NCI-H146 treated with DMSO at 0.1 percent for 48 hours (cell line): ENCODE data around the gene AFG1L.
"Not testable (repeated sequence)": the region's sequence is repeated elsewhere in the genome, so short reads cannot be mapped to it uniquely, and the experiment has no call there.

Source experiments
- DNase-seq: peaks from one replicate; lab custom pipeline; 2025; ENCODE audit not compliant: unreplicated experiment; lab: John Stamatoyannopoulos, UW

Gene AFG1L

GRCh38 chr6:108407904-108408827, 113.3 kb downstream of the AFG1L start:
- DNase-seq, result no peak

DNA sequence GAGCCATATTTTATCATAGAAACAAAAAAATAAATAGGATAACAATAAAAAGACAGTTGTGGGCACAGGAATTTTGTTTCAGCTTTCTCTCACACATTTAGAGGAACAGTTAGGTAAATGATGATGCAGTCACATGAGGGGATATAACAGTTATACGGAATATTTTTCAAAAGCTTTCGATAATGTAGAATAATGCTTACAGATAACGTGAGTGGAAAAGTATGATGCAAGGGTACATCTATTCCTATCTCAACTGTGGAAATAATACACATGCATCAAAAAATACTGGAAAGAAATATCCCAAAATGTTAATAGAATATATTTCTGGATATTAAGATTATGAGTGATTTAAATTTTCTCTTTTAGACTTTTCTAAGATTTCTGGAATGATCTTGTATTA, 114.0 kb downstream of the AFG1L start:
- no peak for DNase-seq

GRCh38 chr6:108416047-108416833, 121.4 kb downstream of the AFG1L start:
- not testable (repeated sequence) for DNase-seq

- DNase-seq, result no peak
Measured at GRCh38 chr6:108417027-108417426, 122.2 kb downstream of the AFG1L start.

DNA sequence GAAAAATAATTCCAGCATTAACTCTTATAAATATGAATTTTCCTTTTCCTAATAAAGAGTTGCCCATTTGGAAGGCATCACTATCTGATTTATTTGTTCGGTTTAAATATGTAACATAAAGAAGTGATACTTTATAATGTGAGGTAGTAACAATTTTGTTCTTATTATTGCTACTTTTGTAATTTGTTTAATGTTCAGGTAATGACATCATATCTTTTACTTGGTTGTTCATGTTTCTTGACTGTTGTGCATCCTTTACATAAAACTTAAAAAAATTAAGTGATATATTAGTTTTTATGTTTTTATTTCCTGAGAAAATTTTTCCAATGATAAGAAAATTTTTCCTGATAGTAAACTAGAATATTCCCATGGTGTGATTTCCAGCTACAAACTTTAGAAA, 124.6 kb downstream of the AFG1L start:
- DNase-seq, result no peak

DNA sequence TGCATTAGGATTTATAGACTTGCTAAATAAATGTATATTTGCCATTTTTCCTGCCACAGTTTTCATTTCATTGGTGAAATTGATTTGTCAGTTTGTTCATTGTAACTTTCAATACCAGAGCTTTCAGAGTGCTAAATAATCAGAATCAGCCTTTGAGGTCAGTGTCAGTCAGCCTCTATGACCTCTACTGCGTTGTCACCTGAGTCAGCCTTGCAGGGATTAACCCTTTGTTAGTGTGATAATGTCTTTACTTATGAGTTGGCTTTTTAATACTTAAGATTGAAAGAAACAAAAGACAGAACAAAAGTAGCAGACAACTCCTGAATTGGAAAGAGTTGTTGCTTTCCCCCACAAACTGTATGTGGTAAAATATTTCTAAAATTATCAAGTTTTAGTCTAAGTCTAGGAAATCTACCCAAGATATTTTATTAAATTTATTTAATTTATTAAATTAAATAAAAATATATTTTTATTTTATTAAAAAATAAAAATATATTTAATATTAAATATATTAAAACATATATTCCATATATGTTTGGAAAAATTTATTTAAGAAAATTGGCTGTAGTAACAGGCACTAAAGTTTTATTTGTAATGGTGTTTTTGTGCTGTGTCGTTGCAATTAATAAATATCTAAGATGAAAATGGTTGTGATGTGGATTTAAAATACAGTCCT, 125.2 kb downstream of the AFG1L start:
- DNase-seq, result no peak

- DNase-seq, result no peak
Measured at GRCh38 chr6:108421366-108421765, 126.5 kb downstream of the AFG1L start.

- no peak for DNase-seq
Measured at GRCh38 chr6:108423982-108424705, 129.3 kb downstream of the AFG1L start.

DNA sequence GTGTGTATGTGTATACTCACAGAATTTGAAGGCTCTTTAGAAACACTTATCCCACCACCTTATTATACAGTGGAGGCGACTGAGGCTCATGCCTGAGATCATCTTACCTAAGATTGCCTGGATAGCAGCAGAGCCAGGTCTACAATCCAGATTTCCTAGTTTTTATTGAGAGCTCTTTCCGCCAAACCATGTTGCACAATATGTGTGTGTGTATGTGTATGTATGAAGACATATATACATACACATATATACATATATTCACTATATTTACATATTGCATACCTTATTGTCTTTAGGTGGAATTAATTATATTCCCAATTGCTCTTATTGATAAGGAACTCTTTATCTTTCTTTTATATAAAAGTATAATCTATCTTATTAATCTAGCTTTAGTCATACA, 130.6 kb downstream of the AFG1L start:
- no peak for DNase-seq

DNA sequence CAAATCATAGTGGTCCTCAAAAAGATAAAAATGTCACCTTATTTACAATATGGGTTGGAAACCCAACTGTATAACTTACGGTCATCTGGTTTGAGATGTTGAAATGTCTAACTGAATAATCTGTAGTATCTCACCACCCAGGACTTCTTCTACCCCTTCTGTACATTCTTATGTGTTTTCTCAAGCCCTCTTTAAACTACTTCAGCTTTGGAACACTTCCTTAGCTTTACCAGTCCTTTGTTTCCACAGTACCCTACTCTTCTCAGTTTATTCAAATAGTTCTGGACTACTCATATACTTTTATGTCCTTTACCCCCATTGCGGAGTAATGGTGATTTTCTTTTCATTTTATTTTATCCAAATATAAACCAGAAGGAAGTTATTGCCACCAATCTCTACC, 137.3 kb downstream of the AFG1L start:
- no peak for DNase-seq

GRCh38 chr6:108432792-108433191, 137.9 kb downstream of the AFG1L start:
- DNase-seq, result no peak

DNA sequence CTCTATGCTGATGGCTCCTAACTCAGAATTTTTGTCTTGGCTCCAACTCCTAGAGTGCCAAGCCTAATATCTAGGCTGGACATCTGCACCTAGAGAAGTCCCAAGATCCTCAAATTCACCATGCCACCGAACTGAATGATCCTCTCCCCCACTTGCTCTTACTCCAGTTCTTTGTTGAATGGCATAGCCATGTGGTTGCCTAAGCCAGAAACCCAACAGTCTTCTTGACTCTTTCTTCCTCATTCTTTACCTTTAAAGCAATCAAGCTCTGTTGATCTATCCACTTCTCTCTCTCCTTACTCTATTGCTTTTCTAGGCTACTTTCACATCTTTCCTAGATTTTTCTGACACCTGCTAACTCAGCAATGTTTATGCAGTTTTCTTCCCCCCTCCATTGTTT, 139.4 kb downstream of the AFG1L start:
- no peak for DNase-seq

DNA sequence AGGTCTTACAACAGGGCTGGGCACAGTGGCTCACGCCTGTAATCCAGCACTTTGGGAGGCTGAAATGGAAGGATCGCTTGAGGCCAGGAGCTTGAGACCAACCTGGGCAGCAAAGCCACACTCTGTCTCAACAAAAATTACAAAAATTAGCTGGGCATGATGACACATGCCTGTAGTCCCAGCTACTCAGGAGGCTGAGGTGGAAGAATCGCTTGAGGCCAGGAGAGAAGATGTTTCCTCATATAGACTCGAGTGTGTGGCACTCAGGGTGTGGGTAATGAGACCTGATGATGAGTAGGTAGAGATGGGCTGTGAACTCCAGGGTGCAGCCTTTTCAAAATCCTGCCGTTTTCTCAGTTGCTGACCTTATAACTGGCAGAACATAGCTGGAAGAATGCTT, 140.5 kb downstream of the AFG1L start:
- no peak for DNase-seq

- no peak for DNase-seq
Measured at GRCh38 chr6:108436771-108437170, 141.9 kb downstream of the AFG1L start.

DNA sequence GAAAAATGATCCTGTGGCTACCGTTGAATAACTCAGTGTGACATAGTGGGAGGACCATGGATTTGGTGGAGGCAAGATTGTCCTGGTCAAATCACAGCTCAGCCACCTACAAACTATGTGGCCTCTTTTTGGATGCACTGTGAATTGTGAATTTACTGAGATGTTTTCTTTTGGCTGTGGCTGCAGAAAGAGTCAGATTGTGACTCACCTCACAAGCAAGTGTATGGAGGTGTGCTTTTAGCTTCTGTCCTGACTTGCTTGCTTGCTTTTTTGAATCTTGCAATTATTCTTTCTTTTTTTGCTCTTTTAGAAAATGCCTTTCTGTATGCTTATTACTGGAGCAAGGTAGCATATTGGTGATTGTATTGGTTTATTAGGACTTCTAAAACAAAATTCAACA, 143.0 kb downstream of the AFG1L start:
- no peak for DNase-seq

DNA sequence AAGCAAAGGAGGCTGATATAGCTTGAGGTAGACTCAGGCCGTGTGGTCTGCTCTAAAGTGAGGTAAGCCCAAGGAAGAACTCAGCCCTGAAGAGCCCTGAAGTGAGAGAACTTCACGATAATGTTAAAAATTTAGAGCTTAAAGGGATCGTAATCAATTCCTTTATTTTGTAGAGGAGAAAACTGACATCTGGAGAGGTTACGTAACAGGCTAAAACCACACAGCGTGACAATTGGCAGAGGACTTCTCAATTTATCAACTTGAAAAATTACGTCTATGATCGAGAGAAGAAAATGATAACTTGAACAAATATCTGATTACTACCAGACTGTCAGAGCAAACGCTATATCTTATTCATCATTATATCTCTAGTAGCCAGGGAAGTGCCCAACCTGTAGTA, 144.1 kb downstream of the AFG1L start:
- DNase-seq, result no peak

GRCh38 chr6:108441141-108441540, 146.3 kb downstream of the AFG1L start:
- DNase-seq, result no peak

- DNase-seq, result no peak
Measured at GRCh38 chr6:108442770-108443520, 148.1 kb downstream of the AFG1L start.

DNA sequence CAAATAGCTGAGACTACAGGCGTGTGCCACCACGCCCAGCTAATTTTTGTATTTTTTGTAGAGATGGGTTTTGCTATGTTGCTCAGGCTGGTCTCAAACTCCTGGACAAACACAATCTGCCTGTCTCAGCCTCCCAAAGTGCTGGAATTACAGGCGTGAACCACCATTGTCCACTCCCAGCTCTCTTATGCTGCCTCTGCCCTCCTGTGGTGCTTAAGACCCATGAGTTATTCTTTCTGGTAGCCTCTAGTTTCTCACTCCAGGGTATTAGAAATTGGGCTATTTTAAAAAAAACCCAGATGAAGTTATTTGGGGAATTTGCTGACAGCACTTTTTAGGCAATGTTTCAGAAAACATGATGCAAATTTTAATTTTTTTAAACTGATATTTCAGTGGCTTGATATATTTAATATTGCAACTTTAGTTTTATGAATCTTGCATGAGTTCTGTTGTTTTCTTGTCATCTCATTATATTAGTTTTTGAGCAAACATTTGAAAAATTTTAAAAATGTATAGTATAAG, 151.8 kb downstream of the AFG1L start:
- DNase-seq, result no peak

DNA sequence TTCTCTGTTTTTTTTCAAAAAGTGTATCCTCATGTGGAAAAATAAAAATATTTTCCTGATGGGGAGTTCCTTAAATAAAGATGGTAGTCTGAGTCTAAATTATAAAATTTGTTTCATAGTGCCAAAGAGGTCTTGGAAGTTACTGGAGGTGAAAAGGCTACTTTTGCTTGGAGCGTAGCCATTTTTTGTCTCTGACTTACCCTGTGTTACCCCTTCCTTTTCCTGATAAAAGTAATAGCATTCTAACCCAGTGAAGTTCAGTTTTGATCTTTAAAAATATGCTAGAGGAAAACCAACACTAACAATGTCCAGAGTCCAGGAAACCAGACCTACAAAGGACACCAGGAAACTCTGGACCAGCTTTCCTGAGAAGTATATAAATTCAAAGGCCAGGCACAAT, 153.6 kb downstream of the AFG1L start:
- no peak for DNase-seq
